ENCODE measurements around the gene SSBP1.

- no peak for TF ChIP-seq POLR2A (IDR thresholded peaks at IDR 0.05; ENCODE audit: low read depth, low read length)
- TF ChIP-seq POLR2AphosphoS5 (IDR thresholded peaks at IDR 0.05; ENCODE audit: low read depth, low read length): no peak
These were observed 51.8 kb downstream of the SSBP1 start, which contains the start of gene TAS2R5 for GRCh38 chr7:141789917-141790316.

All from GM12891 (cell line).